ENCODE data around the gene CAND2.

Gene CAND2

DNA sequence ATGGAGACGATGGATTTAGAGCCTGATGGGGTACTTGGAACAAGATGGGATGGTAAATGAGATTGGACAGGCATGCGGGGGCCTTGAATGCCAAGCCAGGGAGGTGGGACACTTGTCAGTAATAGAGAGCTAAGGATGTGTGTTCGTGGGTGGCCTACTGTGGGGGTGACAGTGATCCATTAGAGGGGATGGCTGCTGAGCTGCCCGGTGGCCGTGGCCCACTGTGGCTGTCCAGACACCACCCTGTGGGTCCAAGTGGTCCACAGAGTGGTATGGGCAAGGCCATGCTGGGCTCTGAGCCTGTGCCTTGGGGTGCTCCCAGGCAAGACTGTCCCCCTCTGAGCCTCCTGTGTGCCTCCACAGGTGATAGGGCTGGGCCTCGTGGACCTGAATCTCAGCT, 17.5 kb downstream of the CAND2 start:
- DNase-seq = no peak
- Histone ChIP-seq H3K27me3 (no peaks in the 10 kb centered on the region), H3K9me3 (no peaks in the 10 kb centered on the region), H3K4me1 (no peaks in the 10 kb centered on the region), H3K4me3 (ENCODE audit: low read depth, low read length) (no peak overlapping the region), H3K36me3 (no peaks in the 10 kb centered on the region)
- TF ChIP-seq, protein P1, sequence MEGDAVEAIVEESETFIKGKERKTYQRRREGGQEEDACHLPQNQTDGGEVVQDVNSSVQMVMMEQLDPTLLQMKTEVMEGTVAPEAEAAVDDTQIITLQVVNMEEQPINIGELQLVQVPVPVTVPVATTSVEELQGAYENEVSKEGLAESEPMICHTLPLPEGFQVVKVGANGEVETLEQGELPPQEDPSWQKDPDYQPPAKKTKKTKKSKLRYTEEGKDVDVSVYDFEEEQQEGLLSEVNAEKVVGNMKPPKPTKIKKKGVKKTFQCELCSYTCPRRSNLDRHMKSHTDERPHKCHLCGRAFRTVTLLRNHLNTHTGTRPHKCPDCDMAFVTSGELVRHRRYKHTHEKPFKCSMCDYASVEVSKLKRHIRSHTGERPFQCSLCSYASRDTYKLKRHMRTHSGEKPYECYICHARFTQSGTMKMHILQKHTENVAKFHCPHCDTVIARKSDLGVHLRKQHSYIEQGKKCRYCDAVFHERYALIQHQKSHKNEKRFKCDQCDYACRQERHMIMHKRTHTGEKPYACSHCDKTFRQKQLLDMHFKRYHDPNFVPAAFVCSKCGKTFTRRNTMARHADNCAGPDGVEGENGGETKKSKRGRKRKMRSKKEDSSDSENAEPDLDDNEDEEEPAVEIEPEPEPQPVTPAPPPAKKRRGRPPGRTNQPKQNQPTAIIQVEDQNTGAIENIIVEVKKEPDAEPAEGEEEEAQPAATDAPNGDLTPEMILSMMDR (IDR thresholded peaks at IDR 0.05; ENCODE audit: low read depth, low read length) = no peak

- Histone ChIP-seq H3K36me3 (no peaks in the 10 kb centered on the region), H3K4me3 (ENCODE audit: low read depth, low read length) (no peak overlapping the region), H3K9me3 (no peaks in the 10 kb centered on the region), H3K27me3 (no peaks in the 10 kb centered on the region), H3K4me1 (no peaks in the 10 kb centered on the region)
- DNase-seq = no peak
- TF ChIP-seq, protein P1 (IDR thresholded peaks at IDR 0.05; ENCODE audit: low read depth, low read length) = no peak
Measured at GRCh38 chr3:12815078-12815477, 18.6 kb downstream of the CAND2 start.

GRCh38 chr3:12815719-12816118, 19.2 kb downstream of the CAND2 start:
- no peaks in the 10 kb centered on the region for H3K36me3 ChIP-seq
- H3K4me1 ChIP-seq = no peaks in the 10 kb centered on the region
- H3K4me3 ChIP-seq (ENCODE audit: low read depth, low read length) = no peak overlapping the region
- DNase-seq = no peak
- H3K27me3 ChIP-seq = no peaks in the 10 kb centered on the region
- H3K9me3 ChIP-seq = no peaks in the 10 kb centered on the region
- TF ChIP-seq, protein P1 (IDR thresholded peaks at IDR 0.05; ENCODE audit: low read depth, low read length) = no peak

DNA sequence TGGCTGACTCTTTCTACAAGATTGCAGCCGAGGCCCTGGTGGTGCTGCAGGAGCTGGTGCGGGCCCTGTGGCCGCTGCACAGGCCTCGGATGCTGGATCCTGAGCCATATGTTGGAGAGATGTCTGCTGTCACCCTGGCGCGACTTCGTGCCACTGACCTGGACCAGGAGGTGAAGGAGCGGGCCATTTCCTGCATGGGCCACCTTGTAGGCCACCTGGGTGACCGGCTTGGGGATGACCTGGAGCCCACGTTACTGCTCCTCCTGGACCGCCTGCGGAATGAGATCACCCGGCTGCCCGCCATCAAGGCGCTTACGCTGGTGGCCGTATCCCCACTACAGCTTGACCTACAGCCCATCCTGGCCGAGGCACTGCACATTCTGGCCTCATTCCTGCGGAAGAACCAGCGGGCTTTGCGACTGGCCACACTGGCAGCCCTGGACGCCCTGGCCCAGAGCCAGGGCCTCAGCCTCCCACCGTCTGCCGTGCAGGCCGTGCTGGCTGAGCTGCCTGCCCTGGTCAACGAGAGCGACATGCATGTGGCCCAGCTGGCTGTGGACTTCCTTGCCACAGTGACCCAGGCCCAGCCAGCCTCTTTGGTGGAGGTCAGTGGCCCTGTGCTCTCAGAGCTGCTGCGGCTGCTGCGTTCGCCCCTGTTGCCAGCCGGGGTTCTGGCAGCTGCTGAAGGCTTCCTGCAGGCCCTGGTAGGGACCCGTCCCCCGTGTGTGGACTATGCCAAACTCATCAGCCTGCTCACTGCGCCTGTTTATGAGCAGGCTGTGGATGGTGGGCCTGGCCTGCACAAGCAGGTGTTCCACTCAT, 20.3 kb downstream of the CAND2 start:
- TF ChIP-seq, protein P1 (IDR thresholded peaks at IDR 0.05; ENCODE audit: low read depth, low read length) = no peak
- Histone ChIP-seq H3K4me1 (no peaks in the 10 kb centered on the region), H3K27me3 (no peaks in the 10 kb centered on the region), H3K4me3 (ENCODE audit: low read depth, low read length) (no peak overlapping the region), H3K36me3 (no peaks in the 10 kb centered on the region), H3K9me3 (no peaks in the 10 kb centered on the region)
- no peak for DNase-seq

- TF ChIP-seq, protein P1 (IDR thresholded peaks at IDR 0.05; ENCODE audit: low read depth, low read length) = no peak
- Histone ChIP-seq H3K36me3 (no peaks in the 10 kb centered on the region), H3K4me1 (no peaks in the 10 kb centered on the region), H3K4me3 (ENCODE audit: low read depth, low read length) (no peak overlapping the region), H3K27me3 (no peaks in the 10 kb centered on the region), H3K9me3 (no peaks in the 10 kb centered on the region)
- peak; percentile 42 for DNase-seq
Measured at GRCh38 chr3:12817343-12817710, 20.8 kb downstream of the CAND2 start.

DNA sequence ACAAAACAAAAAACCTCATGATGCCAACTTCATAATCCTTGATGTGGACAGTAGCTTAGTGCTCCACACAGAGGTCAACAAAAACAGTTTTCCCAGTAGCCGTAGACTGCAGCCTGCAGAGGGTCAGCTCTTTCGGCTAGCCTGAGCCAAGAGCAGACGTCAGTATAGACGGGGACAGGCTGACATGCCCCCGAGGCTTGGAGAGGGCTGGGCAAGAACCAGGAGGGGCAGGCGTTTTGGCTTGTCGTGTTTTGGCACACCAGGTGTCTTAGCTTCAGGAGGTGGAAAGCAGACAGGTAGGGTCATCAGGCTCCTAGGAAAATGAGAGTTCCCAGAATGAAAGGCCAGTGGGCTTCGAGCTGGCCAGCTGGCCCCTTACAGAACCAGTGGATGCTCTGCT, 21.8 kb downstream of the CAND2 start:
- DNase-seq = no peak
- H3K36me3 ChIP-seq = no peaks in the 10 kb centered on the region
- no peak overlapping the region for H3K4me3 ChIP-seq (ENCODE audit: low read depth, low read length)

More for the DNA sequence above, 21.8 kb downstream of the CAND2 start:
- Histone ChIP-seq H3K9me3 (no peaks in the 10 kb centered on the region), H3K27me3 (no peaks in the 10 kb centered on the region), H3K4me1 (no peaks in the 10 kb centered on the region)
- TF ChIP-seq, protein P1 (IDR thresholded peaks at IDR 0.05; ENCODE audit: low read depth, low read length) = no peak
